ENCODE measurements around the gene DAZAP1.

Gene DAZAP1

GRCh38 chr19:1460033-1460995, 52.9 kb downstream of the DAZAP1 start:
- no peak for DNase-seq

GRCh38 chr19:1461862-1462261, 54.5 kb downstream of the DAZAP1 start:
- no peak for DNase-seq

GRCh38 chr19:1465191-1466016, 58.0 kb downstream of the DAZAP1 start:
- peak; percentile 37 for DNase-seq

- DNase-seq: no peak
Measured at GRCh38 chr19:1466018-1466460, 58.7 kb downstream of the DAZAP1 start.

- no peak for DNase-seq
Measured at GRCh38 chr19:1466461-1467214, 59.3 kb downstream of the DAZAP1 start.

- no peak for DNase-seq
Measured at GRCh38 chr19:1467215-1467489, 59.8 kb downstream of the DAZAP1 start.

GRCh38 chr19:1467490-1468273, 60.3 kb downstream of the DAZAP1 start:
- no peak for DNase-seq

- DNase-seq: no peak
Measured at GRCh38 chr19:1468274-1468820, 61.0 kb downstream of the DAZAP1 start.

- DNase-seq: peak; percentile 26
Measured at GRCh38 chr19:1468821-1469254, 61.5 kb downstream of the DAZAP1 start.

- peak; percentile 24 for DNase-seq
Measured at GRCh38 chr19:1469255-1470054, 62.1 kb downstream of the DAZAP1 start.

- no peak for DNase-seq
Measured at GRCh38 chr19:1470055-1470304, 62.6 kb downstream of the DAZAP1 start.

- peak; percentile 80 for DNase-seq
Measured at GRCh38 chr19:1470305-1471009, 63.1 kb downstream of the DAZAP1 start.

- DNase-seq: peak; percentile 24
Measured at GRCh38 chr19:1471010-1471514, 63.7 kb downstream of the DAZAP1 start.

- DNase-seq: no peak
Measured at GRCh38 chr19:1471515-1472160, 64.3 kb downstream of the DAZAP1 start.

GRCh38 chr19:1472231-1473084, 65.1 kb downstream of the DAZAP1 start:
- no peak for DNase-seq

- DNase-seq: no peak
Measured at GRCh38 chr19:1473085-1473851, 65.9 kb downstream of the DAZAP1 start.

GRCh38 chr19:1474011-1474764, 66.8 kb downstream of the DAZAP1 start:
- DNase-seq: no peak

All from CD4-positive, alpha-beta T cell treated with Interleukin-17A for 1 hour (primary cell).